Measurements from ENCODE around the gene CNKSR3.

GRCh38 chr6:154515826-154516225, 5.3 kb upstream of the CNKSR3 start:
- TF ChIP-seq CTCF (IDR thresholded peaks at IDR 0.05; ENCODE audit: poor library complexity) (no peak), EZH2 (IDR thresholded peaks at IDR 0.05; ENCODE audit: borderline replicate concordance) (no peak)

Measured in hepatocyte (in vitro differentiated cells).